ENCODE measurements around the gene SORCS1.

The SORCS1 gene

DNA sequence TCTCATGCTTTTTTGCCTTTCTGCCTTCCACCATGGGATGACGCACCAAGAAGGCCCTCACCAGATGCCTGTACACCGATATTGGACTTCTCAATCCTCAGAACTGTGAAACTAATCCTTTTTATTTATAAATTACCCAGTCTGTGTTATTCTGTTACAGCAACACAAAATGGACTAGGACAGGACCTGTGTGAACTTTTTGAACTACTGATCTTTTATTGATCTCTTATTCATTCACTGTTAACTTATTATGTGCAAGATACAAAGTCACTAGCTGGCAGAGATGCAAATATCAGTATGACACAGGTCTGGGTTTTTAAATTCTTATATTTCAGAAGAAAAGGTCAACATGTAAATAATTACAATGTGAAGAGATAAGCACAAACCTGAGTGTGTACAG, 635.8 kb downstream of the SORCS1 start:
- TF ChIP-seq SUZ12 (IDR thresholded peaks at IDR 0.05) (no peak), TARDBP (IDR thresholded peaks at IDR 0.05) (no peak), CTBP1 (IDR thresholded peaks at IDR 0.05; ENCODE audit: borderline replicate concordance) (no peak), ZNF384 (IDR thresholded peaks at IDR 0.05) (no peak), NFRKB (IDR thresholded peaks at IDR 0.05) (no peak), FOXM1 (IDR thresholded peaks at IDR 0.05; ENCODE audit: borderline replicate concordance) (no peak), ARNT (IDR thresholded peaks at IDR 0.05) (no peak), SP1 (IDR thresholded peaks at IDR 0.05) (no peak), BHLHE40 (IDR thresholded peaks at IDR 0.05; ENCODE audit: borderline replicate concordance) (no peak), FOXA1 (IDR thresholded peaks at IDR 0.05) (no peak), FOXK2 (IDR thresholded peaks at IDR 0.05) (no peak), ELF4 (IDR thresholded peaks at IDR 0.05) (no peak), LEF1 (IDR thresholded peaks at IDR 0.05; ENCODE audit: borderline replicate concordance) (no peak), HDGF (IDR thresholded peaks at IDR 0.05; ENCODE audit: borderline replicate concordance) (no peak), L3MBTL2 (conservative IDR thresholded peaks at IDR 0.05) (no peak)
- POLR2A ChIA-PET: no interaction called here
- DNase-seq (ENCODE audit: extremely low spot score): no peak
- CTCF ChIA-PET: no interaction called here

DNA sequence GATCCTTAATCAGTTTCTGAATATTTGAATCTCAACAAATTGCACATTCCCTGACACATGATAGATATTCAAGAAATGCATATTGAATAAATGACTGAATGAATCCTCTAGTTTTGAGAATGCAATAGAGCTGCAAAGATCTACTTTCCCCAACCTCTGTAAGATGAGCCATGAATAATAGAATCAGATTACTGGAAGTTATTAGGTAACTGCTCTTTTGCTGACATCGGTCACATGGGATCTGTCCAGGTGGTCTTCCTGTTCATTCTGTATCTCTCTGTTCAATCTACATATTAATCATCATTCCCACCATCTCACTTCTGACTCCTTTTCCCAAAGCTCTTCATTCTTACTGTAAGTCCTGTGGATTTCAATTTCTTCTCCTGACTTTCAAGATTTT, 638.7 kb downstream of the SORCS1 start:
- CTCF ChIA-PET: no interaction called here
- TF ChIP-seq ELF4 (IDR thresholded peaks at IDR 0.05): no peak
- TF ChIP-seq L3MBTL2 (conservative IDR thresholded peaks at IDR 0.05): no peak
- TF ChIP-seq BHLHE40 (IDR thresholded peaks at IDR 0.05; ENCODE audit: borderline replicate concordance): no peak
- TF ChIP-seq, protein P1, sequence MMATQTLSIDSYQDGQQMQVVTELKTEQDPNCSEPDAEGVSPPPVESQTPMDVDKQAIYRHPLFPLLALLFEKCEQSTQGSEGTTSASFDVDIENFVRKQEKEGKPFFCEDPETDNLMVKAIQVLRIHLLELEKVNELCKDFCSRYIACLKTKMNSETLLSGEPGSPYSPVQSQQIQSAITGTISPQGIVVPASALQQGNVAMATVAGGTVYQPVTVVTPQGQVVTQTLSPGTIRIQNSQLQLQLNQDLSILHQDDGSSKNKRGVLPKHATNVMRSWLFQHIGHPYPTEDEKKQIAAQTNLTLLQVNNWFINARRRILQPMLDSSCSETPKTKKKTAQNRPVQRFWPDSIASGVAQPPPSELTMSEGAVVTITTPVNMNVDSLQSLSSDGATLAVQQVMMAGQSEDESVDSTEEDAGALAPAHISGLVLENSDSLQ (IDR thresholded peaks at IDR 0.05): no peak
- no peak for TF ChIP-seq SUZ12 (IDR thresholded peaks at IDR 0.05)
- TF ChIP-seq LEF1 (IDR thresholded peaks at IDR 0.05; ENCODE audit: borderline replicate concordance): no peak
- no peak for TF ChIP-seq HDGF (IDR thresholded peaks at IDR 0.05; ENCODE audit: borderline replicate concordance)
- TF ChIP-seq SP1 (IDR thresholded peaks at IDR 0.05): no peak
- POLR2A ChIA-PET: no interaction called here

More for the DNA sequence above, 638.7 kb downstream of the SORCS1 start:
- DNase-seq (ENCODE audit: extremely low spot score): no peak

Measured in HEK293T (cell line).